Endothelial cell of umbilical vein (primary cell): ENCODE results near the gene EPS8L1. TPM values are rescaled to one million over a fixed set of nuclear protein-coding genes. Genes with fewer than 3 reads are reported as not detected.

Source experiments
- BruUV-seq: library from RNA; stranded (reverse); fragments of 400-500 nt; replicated peaks from 2 replicates; lab custom pipeline; 2021; lab: Mats Ljungman, UMichigan
- CTCF ChIA-PET: fragments of 300-600, 350-600 bp; sonication (Branson Sonifier 250); formaldehyde crosslinking; loops from one replicate; lab custom pipeline; 2021; ENCODE audit warnings: antibody characterized with exemption, inconsistent platforms; lab: Charles Lee
- POLR2A ChIA-PET: fragments of 300-600, 350-600 bp; sonication (Branson Sonifier 250); formaldehyde crosslinking; loops from one replicate; lab custom pipeline; 2021; ENCODE audit warnings: antibody characterized with exemption, inconsistent platforms; lab: Charles Lee
- DNase-seq: peaks from one replicate; pipeline ENCODE4 v3.0.0-alpha.2; 2011; ENCODE audit warnings: low read depth, low spot score
- FAIRE-seq: peaks from 2 replicates; lab custom pipeline; 2011; peaks lifted over from hg19 to GRCh38; lab: Jason Lieb, UNC
- H2AFZ ChIP-seq: 2 replicates; pipeline ENCODE4 v1.6.0; 2012; ENCODE audit warnings: low read depth, low read length, control low read depth, inconsistent platforms
- H3K27ac ChIP-seq: 2 replicates; pipeline ENCODE4 v1.5.1; 2011; ENCODE audit warnings: low read depth, mild to moderate bottlenecking, control low read depth, low read length, moderate library complexity; ENCODE audit not compliant: insufficient read depth
- H3K27me3 ChIP-seq, 2 experiments: 2 replicates each; pipeline versions ENCODE4 v1.6.0 to v1.6.1; 2011; ENCODE audit warnings: low read length in 2 of 2, mixed read lengths in 1 of 2; ENCODE audit not compliant: control insufficient read depth in 2 of 2, insufficient read depth in 2 of 2
- H3K36me3 ChIP-seq, 2 experiments: 2 replicates in 1 of 2; 3 replicates in 1 of 2; pipeline ENCODE4 v1.5.1; 2011; ENCODE audit warnings: low read length in 2 of 2, mild to moderate bottlenecking in 1 of 2, moderate library complexity in 1 of 2; ENCODE audit not compliant: control insufficient read depth in 2 of 2, insufficient read depth in 2 of 2; ENCODE audit errors: extremely low read depth in 1 of 2
- H3K4me1 ChIP-seq: 3 replicates; pipeline ENCODE4 v1.5.1; 2011; ENCODE audit warnings: mild to moderate bottlenecking, low read length; ENCODE audit not compliant: control insufficient read depth, insufficient read depth; ENCODE audit errors: extremely low read depth
- H3K4me2 ChIP-seq: 2 replicates; pipeline ENCODE4 v1.6.1; 2011; ENCODE audit warnings: low read length, control low read depth, mixed read lengths; ENCODE audit not compliant: insufficient read depth
- H3K4me3 ChIP-seq, 3 experiments: fragments of 200-600 bp in 1 of 3; sonication (generic), shearing (Covaris generic) in 1 of 3; replicated peaks in 1 of 3; 2 replicates each; pipeline ENCODE4 v1.5.1; 2011 to 2016; ENCODE audit warnings: control low read depth in 3 of 3, low read length in 3 of 3, mild to moderate bottlenecking in 2 of 3, inconsistent platforms in 1 of 3, low read depth in 1 of 3, moderate library complexity in 1 of 3; ENCODE audit not compliant: insufficient read depth in 1 of 3
- H3K79me2 ChIP-seq: 2 replicates; pipeline ENCODE4 v1.6.0; 2012; ENCODE audit warnings: low read length, inconsistent platforms; ENCODE audit not compliant: control insufficient read depth, insufficient read depth
- H3K9ac ChIP-seq: replicated peaks from 2 replicates; pipeline ENCODE3; 2011; ENCODE audit warnings: low read length, control low read depth; ENCODE audit not compliant: insufficient read depth; ENCODE audit errors: extremely low read depth
- H3K9me1 ChIP-seq: replicated peaks from 3 replicates; pipeline ENCODE4 v1.6.0; 2011; ENCODE audit warnings: mild to moderate bottlenecking, low read length; ENCODE audit not compliant: control insufficient read depth, insufficient read depth; ENCODE audit errors: extremely low read depth
- H3K9me3 ChIP-seq: replicated peaks from 2 replicates; pipeline ENCODE4 v1.5.1; 2012; ENCODE audit warnings: low read length, inconsistent platforms; ENCODE audit not compliant: control insufficient read depth, insufficient read depth
- H4K20me1 ChIP-seq: replicated peaks from 2 replicates; pipeline ENCODE3; 2011; ENCODE audit warnings: mild to moderate bottlenecking, low read length; ENCODE audit not compliant: control insufficient read depth, insufficient read depth; ENCODE audit errors: extremely low read depth
- EZH2 ChIP-seq: IDR thresholded peaks from 2 replicates; pipeline ENCODE4 v1.6.1; 2012; ENCODE audit warnings: borderline replicate concordance, low read depth, mild to moderate bottlenecking, moderate library complexity, low read length, inconsistent platforms; ENCODE audit not compliant: severe bottlenecking
- FOS ChIP-seq: IDR thresholded peaks from 2 replicates; pipeline ENCODE4 v1.6.1; 2011; ENCODE audit warnings: mild to moderate bottlenecking, low read length, moderate library complexity, borderline replicate concordance; ENCODE audit not compliant: insufficient read depth
- GATA2 ChIP-seq: IDR thresholded peaks from 2 replicates; pipeline ENCODE4 v1.7.0; 2011; ENCODE audit warnings: low read depth, mild to moderate bottlenecking, moderate library complexity, mixed read lengths, low read length; ENCODE audit not compliant: insufficient read length, insufficient read depth
- JUN ChIP-seq: IDR thresholded peaks from 2 replicates; pipeline ENCODE4 v1.6.1; 2011; ENCODE audit warnings: borderline replicate concordance, low read depth; ENCODE audit not compliant: insufficient read length, insufficient read depth
- MYC ChIP-seq: IDR thresholded peaks from one replicate; pipeline ENCODE4 v1.6.1; 2011; ENCODE audit warnings: mild to moderate bottlenecking, low read depth, low read length
- POLR2A ChIP-seq: IDR thresholded peaks from 2 replicates; pipeline ENCODE4 v1.6.1; 2012; ENCODE audit warnings: low read depth, mild to moderate bottlenecking, control low read depth, low read length
- POLR2AphosphoS5 ChIP-seq: IDR thresholded peaks from 2 replicates; pipeline ENCODE4 v1.6.1; 2012; ENCODE audit warnings: low read depth, mild to moderate bottlenecking, control low read depth, low read length, moderate library complexity; ENCODE audit not compliant: insufficient read depth
- dilution Hi-C: fragments of 300-500 bp; cut with MboI; formaldehyde crosslinking; loops from one replicate; pipeline ENCODE4 v1.15.0; 2019; ENCODE audit warnings: low sequenced_read_pairs; ENCODE audit not compliant: extremely low pct_ligation_motif_present
- intact Hi-C: fragments of 100-400 bp; cut with micrococcal nuclease; formaldehyde crosslinking; loops from one replicate; pipeline ENCODE4 v1.10.0; 2022
- polyA plus RNA-seq, 4 experiments: library from polyadenylated mRNA; depleted of rRNA in 3 of 4; stranded (reverse) in 3 of 4; unstranded in 1 of 4; fragments of >200 nt; gene quantifications; 2 replicates each; pipeline versions ENCODE4 v1.2.1 to v1.2.3, GENCODE V29; 2011 to 2012; ENCODE audit warnings: missing spikeins in 1 of 4
- total RNA-seq: library from RNA; stranded (reverse); gene quantifications from 2 replicates; pipeline ENCODE4 v1.2.3, GENCODE V29; 2021
- TF ChIP-seq, protein P1 (sequence below): IDR thresholded peaks from 2 replicates; pipeline ENCODE4 v1.6.1; 2011; ENCODE audit not compliant: insufficient read depth, insufficient read length
- TF ChIP-seq, protein P2 (sequence below), 2 donors: IDR thresholded peaks; 1 replicate in 1 of 2; 2 replicates in 1 of 2; pipeline ENCODE4 v1.5.1; 2011; ENCODE audit warnings: low read length in 2 of 2, mild to moderate bottlenecking in 2 of 2, moderate library complexity in 2 of 2, control low read depth in 1 of 2, inconsistent platforms in 1 of 2, low read depth in 1 of 2; ENCODE audit not compliant: insufficient read depth in 1 of 2; ENCODE audit errors: extremely low read depth in 1 of 2

EPS8L1 gene
- total and polyA plus RNA-seq, 2 donors (not counting 3 experiments of a cell fraction or from before 2014, with no cell fraction given) = 15.9 to 28.9 TPM

DNA sequence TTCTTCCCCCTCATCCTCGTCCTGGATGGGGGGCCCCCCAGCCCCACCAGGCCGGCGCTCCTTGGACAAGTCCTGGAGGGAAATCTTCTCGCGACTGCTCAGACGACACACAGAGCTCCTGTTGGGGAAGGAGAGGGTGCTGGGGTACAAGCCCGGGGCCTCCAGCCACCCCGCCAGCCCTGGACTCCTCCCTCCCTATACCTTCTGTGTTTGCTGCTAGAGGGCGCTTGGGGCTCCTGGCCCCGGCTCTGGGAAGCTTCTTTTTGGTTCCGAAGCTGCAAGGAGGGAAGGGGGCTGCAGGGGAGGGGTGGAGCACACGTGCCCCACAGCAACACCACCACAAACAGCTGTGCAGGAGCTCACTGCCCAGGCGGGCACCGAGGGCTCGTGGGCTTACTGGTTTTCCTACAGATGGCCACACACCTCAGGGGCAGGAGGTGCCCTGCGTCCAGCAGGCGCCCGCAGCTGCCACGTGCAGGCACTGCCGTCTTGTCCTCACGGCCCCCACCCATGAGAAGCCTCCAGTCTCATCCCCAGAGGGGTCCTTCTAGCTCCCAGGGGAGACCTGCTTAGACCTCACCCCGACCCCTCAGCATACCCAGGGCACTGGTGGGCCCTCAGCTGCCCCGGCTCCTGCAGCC lies 20.5 kb downstream of the EPS8L1 start:
- Histone ChIP-seq H2AFZ (no peak overlapping the region), H3K9me3 (no peaks in the 10 kb centered on the region), H3K27me3 (no peaks in the 10 kb centered on the region), H3K36me3 (peaks cover 0 to 32% of the 10 kb centered on the region in 2 experiments), H3K4me3 (no peak overlapping the region), H3K27ac (no peak overlapping the region), H3K9me1 (no peaks in the 10 kb centered on the region), H3K4me1 (no peaks in the 10 kb centered on the region), H3K79me2 (no peaks in the 10 kb centered on the region), H3K4me2 (no peak overlapping the region), H4K20me1 (no peaks in the 10 kb centered on the region), H3K9ac (no peak overlapping the region)
- DNase-seq (no peak), FAIRE-seq (no peak)
- CTCF ChIA-PET = interaction anchor here (0.6 to 1.1 kb wide), 2 partner anchors 9 to 10 kb away, joined by 3 read pairs; no protein-coding TSS in a partner anchor
- POLR2A ChIA-PET = no interaction called here
- TF ChIP-seq EZH2 = no peak
- no peak for TF ChIP-seq POLR2A
- TF ChIP-seq JUN = no peak
- TF ChIP-seq, protein P1, sequence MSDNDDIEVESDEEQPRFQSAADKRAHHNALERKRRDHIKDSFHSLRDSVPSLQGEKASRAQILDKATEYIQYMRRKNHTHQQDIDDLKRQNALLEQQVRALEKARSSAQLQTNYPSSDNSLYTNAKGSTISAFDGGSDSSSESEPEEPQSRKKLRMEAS = no peak
- TF ChIP-seq MYC = no peak
- TF ChIP-seq FOS = no peak
- TF ChIP-seq, protein P2, sequence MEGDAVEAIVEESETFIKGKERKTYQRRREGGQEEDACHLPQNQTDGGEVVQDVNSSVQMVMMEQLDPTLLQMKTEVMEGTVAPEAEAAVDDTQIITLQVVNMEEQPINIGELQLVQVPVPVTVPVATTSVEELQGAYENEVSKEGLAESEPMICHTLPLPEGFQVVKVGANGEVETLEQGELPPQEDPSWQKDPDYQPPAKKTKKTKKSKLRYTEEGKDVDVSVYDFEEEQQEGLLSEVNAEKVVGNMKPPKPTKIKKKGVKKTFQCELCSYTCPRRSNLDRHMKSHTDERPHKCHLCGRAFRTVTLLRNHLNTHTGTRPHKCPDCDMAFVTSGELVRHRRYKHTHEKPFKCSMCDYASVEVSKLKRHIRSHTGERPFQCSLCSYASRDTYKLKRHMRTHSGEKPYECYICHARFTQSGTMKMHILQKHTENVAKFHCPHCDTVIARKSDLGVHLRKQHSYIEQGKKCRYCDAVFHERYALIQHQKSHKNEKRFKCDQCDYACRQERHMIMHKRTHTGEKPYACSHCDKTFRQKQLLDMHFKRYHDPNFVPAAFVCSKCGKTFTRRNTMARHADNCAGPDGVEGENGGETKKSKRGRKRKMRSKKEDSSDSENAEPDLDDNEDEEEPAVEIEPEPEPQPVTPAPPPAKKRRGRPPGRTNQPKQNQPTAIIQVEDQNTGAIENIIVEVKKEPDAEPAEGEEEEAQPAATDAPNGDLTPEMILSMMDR (IDR thresholded peaks at IDR 0.05; ENCODE audit: extremely low read depth in 1 of 2, insufficient read depth in 1 of 2, low read depth in 1 of 2, low read length in 2 of 2) = no peak
- no peak for TF ChIP-seq GATA2
- no peak for TF ChIP-seq POLR2AphosphoS5
- intact Hi-C loops = no loop called here
- no TSS peak for BruUV-seq
- dilution Hi-C loops = no loop called here
